ENCODE results near the gene SMAD5. TPM values are rescaled to one million over a fixed set of nuclear protein-coding genes. Genes with fewer than 3 reads are reported as not detected.

Gene SMAD5
- total and polyA plus RNA-seq, 2 of the 4 experiments (the other 2 are of a cell fraction), result 37.4 to 101 TPM

- H3K14ac ChIP-seq (replicated peaks; ENCODE audit: low read depth, low read length), result no peak overlapping the region
- H3K79me1 ChIP-seq (ENCODE audit: low read depth in 1 of 2, low read length in 2 of 2), result peaks cover 11 to 46% of the 10 kb centered on the region in 2 experiments; a peak in 2 of 4 replicates
- H2AK5ac ChIP-seq (ENCODE audit: low read depth, low read length), result no peak overlapping the region
- no peaks in the 10 kb centered on the region for H3K9me3 ChIP-seq (ENCODE audit: control insufficient read depth, insufficient read depth, low read length)
- H4K20me1 ChIP-seq (ENCODE audit: insufficient read depth, low read length), result peaks cover 55% of the 10 kb centered on the region
- no peak overlapping the region for H3K18ac ChIP-seq (ENCODE audit: low read depth, low read length)
- H3K27ac ChIP-seq (ENCODE audit: insufficient read depth, low read length), result no peak overlapping the region
- H3K4me2 ChIP-seq (ENCODE audit: low read depth, low read length), result no peak overlapping the region
- no peak overlapping the region for H2AK9ac ChIP-seq (replicated peaks; ENCODE audit: low read depth, low read length, poor library complexity)
- no peak overlapping the region for H3K4me3 ChIP-seq (ENCODE audit: insufficient read depth, low read depth, low read length)
- no TSS peak for BruUV-seq (replicated peaks)
- no peak overlapping the region for H2BK15ac ChIP-seq (ENCODE audit: low read depth, low read length)
- no peaks in the 10 kb centered on the region for H3K36me3 ChIP-seq (ENCODE audit: control insufficient read depth, insufficient read depth, low read length)
- H4K91ac ChIP-seq (ENCODE audit: insufficient read depth, low read depth, low read length), result no peak overlapping the region
- WGBS, 2 experiments (ENCODE audit: extremely low coverage in 2 of 2, insufficient read length in 1 of 2), result 80% methylated on average over 1 of the region's 3 CpGs; no CpG with 5 or more reads in 1 of the 2 experiments
- POLR2A ChIA-PET (ENCODE audit: unreplicated experiment), result no interaction called here
- no peak overlapping the region for H3K4ac ChIP-seq (ENCODE audit: low read depth, low read length)
- no peak overlapping the region for H2BK5ac ChIP-seq (ENCODE audit: low read depth, low read length, poor library complexity, severe bottlenecking)
- H3K9ac ChIP-seq (ENCODE audit: low read depth, low read length), result no peak overlapping the region
- no peak overlapping the region for H2BK20ac ChIP-seq (ENCODE audit: low read depth, low read length)
- H3K4me1 ChIP-seq (ENCODE audit: control insufficient read depth, insufficient read depth, low read length), result peaks cover 13% of the 10 kb centered on the region
- no peaks in the 10 kb centered on the region for H3K27me3 ChIP-seq (ENCODE audit: control insufficient read depth, insufficient read depth, low read length)
- CTCF ChIA-PET, result interaction anchor here (0.6 to 1.2 kb wide), 2 partner anchors 201 to 1349 kb away, joined by 3 read pairs; no protein-coding TSS in a partner anchor
- no peak overlapping the region for H2AFZ ChIP-seq (replicated peaks; ENCODE audit: low read length, poor library complexity)
- no peak overlapping the region for H4K5ac ChIP-seq (ENCODE audit: low read depth, low read length)
- no peak overlapping the region for H2BK120ac ChIP-seq (ENCODE audit: low read depth, low read length)
- no peak overlapping the region for H4K8ac ChIP-seq (ENCODE audit: low read depth in 2 of 2, low read length in 2 of 2)
- no peak overlapping the region for H3K23ac ChIP-seq (ENCODE audit: low read depth, low read length)
- TF ChIP-seq RAD21 (IDR thresholded peaks at IDR 0.05; ENCODE audit: low read length) (no peak), CHD1 (IDR thresholded peaks at IDR 0.05; ENCODE audit: low read depth, low read length) (no peak), RCOR1 (IDR thresholded peaks at IDR 0.05; ENCODE audit: insufficient replicate concordance, low read length) (no peak), USF2 (IDR thresholded peaks at IDR 0.05; ENCODE audit: low read depth, low read length) (no peak), MAFK (IDR thresholded peaks at IDR 0.05; ENCODE audit: low read depth, low read length) (no peak), MXI1 (IDR thresholded peaks at IDR 0.05; ENCODE audit: borderline replicate concordance, low read depth, low read length) (no peak), CEBPB (IDR thresholded peaks at IDR 0.05; ENCODE audit: low read depth, low read length) (no peak), FOS (IDR thresholded peaks at IDR 0.05; ENCODE audit: low read depth, low read length) (no peak), BHLHE40 (IDR thresholded peaks at IDR 0.05; ENCODE audit: low read depth, low read length) (no peak), MAZ (IDR thresholded peaks at IDR 0.05; ENCODE audit: borderline replicate concordance, low read depth, low read length) (no peak), NFE2L2 (IDR thresholded peaks at IDR 0.05; ENCODE audit: low read depth, low read length) (no peak), ELK1 (IDR thresholded peaks at IDR 0.05; ENCODE audit: borderline replicate concordance, low read depth, low read length) (no peak), RFX5 (IDR thresholded peaks at IDR 0.05; ENCODE audit: low read depth, low read length) (no peak), SMC3 (IDR thresholded peaks at IDR 0.05; ENCODE audit: low read depth, low read length) (no peak), POLR2A (IDR thresholded peaks at IDR 0.05; ENCODE audit: low read depth, low read length) (no peak)
- TF ChIP-seq, protein P1, sequence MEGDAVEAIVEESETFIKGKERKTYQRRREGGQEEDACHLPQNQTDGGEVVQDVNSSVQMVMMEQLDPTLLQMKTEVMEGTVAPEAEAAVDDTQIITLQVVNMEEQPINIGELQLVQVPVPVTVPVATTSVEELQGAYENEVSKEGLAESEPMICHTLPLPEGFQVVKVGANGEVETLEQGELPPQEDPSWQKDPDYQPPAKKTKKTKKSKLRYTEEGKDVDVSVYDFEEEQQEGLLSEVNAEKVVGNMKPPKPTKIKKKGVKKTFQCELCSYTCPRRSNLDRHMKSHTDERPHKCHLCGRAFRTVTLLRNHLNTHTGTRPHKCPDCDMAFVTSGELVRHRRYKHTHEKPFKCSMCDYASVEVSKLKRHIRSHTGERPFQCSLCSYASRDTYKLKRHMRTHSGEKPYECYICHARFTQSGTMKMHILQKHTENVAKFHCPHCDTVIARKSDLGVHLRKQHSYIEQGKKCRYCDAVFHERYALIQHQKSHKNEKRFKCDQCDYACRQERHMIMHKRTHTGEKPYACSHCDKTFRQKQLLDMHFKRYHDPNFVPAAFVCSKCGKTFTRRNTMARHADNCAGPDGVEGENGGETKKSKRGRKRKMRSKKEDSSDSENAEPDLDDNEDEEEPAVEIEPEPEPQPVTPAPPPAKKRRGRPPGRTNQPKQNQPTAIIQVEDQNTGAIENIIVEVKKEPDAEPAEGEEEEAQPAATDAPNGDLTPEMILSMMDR (conservative IDR thresholded peaks at IDR 0.05; ENCODE audit: low read depth, low read length), result no peak
- DNase-seq, result no peak
- ATAC-seq (ENCODE audit: low read depth), result no peak
- no peak overlapping the region for H3K56ac ChIP-seq (ENCODE audit: extremely low read depth, insufficient read depth, low read length)
- peaks cover 4% of the 10 kb centered on the region for H3K9me1 ChIP-seq (ENCODE audit: insufficient read depth, low read length)
- dilution Hi-C loops (cut with HindIII; ENCODE audit: low sequenced_read_pairs, unreplicated experiment), result no loop called here
- intact Hi-C loops (cut with micrococcal nuclease), result no loop called here
- in situ Hi-C loops (cut with MboI; ENCODE audit: low sequenced_read_pairs), result no loop called here
Measured at GRCh38 chr5:136146201-136146600, 13.6 kb downstream of the SMAD5 start.
